SK-MEL-5 (cell line): ENCODE results near the gene CACNA1S. TPM values are rescaled to one million over a fixed set of nuclear protein-coding genes. Genes with fewer than 3 reads are reported as not detected.

Source experiments
- DNase-seq: peaks from one replicate; pipeline ENCODE4 v3.0.0-alpha.2; 2016; ENCODE audit warnings: low read depth, low spot score
- in situ Hi-C: cut with HindIII; loops from 2 replicates; pipeline ENCODE4 v1.10.0; 2016; ENCODE audit warnings: low sequenced_read_pairs, high pct_unique_total_duplicates, low pct_unique_long_range_greater_than_20kb
- total RNA-seq: library from RNA; depleted of rRNA; stranded (reverse); fragments of >200 nt; shearing (Covaris generic); gene quantifications from 2 replicates; pipeline ENCODE4 v1.2.3, GENCODE V29; 2014; rRNA removed

The CACNA1S gene
- total RNA-seq, 1 experiment from 2014 or later, result not detected

DNA sequence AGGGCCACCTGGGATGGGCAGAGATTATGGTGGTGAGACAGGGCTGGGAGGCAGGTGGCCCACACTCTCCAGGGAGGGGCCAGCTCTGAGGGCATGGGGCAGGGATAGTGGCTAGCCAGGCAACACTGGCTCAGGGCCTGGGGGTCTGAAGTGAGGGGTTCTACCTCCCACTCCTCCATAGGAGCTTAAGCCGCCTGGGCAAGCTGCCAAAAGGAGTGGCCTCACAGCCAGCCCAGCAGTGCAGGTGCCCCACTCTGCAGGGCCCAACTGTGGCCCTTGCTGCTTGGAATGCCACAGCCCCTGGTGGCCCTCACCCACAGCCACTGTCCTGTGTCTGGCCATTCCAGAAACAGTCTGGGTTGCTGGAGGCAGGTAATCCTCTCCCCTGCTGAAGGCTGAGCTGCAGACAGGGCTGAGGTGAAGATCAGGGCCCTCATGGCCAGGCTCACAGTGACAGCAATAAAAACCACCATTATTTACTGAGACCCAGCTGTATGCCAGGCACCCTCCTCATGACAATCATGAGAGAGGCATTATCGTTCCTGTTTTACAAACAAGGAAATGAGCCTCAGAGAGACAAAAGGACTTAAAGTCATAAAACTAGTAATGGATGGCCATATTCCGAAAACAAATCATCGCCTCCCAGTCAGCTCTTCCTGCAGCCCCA is 119.7 kb downstream of the CACNA1S start:
- peak; percentile 20 for DNase-seq
- in situ Hi-C loops, result no loop called here

DNA sequence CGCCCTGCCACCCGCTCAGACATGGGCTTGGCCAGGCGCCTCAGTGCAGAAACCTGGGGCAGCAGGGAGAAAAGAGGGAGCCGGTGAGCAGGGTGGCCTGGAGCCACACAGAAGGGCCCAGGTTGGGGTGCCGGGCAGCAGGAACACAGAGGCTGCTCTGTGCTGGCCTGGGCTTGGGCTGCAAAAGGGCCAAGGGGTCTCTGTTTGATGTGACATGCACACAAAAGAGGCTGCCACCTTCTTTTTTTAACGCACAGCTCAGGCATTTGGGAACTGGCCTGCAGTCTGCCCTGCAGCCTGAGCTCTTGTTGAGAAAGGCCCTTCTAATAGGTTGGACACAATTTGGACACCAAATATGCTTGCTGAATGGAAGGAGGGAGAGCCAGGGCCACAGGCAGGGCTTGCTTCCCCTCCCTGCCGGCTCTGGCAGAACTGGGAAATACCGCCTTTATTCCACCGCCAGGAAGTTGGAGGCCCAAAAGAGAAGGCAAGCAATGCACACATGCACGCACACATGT is 121.1 kb downstream of the CACNA1S start:
- in situ Hi-C loops, result no loop called here

DNA sequence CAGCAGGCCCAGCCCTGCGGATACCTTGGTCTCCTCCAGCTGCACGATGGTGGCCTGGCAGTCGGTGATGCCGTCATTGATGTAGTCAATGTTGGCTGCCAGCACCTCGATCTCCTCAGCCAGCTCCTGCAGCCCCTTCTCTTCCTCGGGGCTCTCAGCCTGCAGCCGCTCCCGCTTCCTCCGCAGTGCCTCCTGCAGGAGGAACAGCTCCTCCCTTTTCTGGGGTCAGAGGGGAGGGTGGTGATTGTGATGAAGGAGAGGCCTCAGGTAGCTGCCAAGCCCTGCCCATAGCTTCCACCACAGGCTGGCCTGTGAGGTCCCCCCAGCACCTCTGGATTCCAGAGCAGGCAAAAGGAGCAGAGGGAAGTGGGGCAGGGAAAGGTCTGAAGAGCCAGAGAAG is 122.1 kb downstream of the CACNA1S start:
- in situ Hi-C loops, result no loop called here
- no peak for DNase-seq

More for the DNA sequence above, 121.1 kb downstream of the CACNA1S start:
- no peak for DNase-seq

Other genes starting within 250 kb of the CACNA1S start
- gene GPR25, start 239.4 kb downstream of the CACNA1S start, total RNA-seq, result not detected in 2 replicates
- not detected in 2 replicates for gene INAVA, start 217.5 kb downstream of the CACNA1S start, total RNA-seq
- 0.74 and 0.85 TPM in 2 replicates for gene KIF21B, start 88.7 kb downstream of the CACNA1S start, total RNA-seq
- gene ASCL5, start 14.8 kb upstream of the CACNA1S start, total RNA-seq, result not detected in 2 replicates
- 126 and 132 TPM in 2 replicates for gene TMEM9, start 42.0 kb upstream of the CACNA1S start, total RNA-seq
- 0.19 and 0.50 TPM in 2 replicates for gene IGFN1, start 78.4 kb upstream of the CACNA1S start, total RNA-seq
- gene PKP1, start 171.1 kb upstream of the CACNA1S start, total RNA-seq, result not detected in 2 replicates